Kidney epithelial cell (primary cell): ENCODE data around the gene CACNA1A. TPM values are rescaled to one million over a fixed set of nuclear protein-coding genes. Genes with fewer than 3 reads are reported as not detected.

Experiments used
- DNase-seq: peaks from one replicate; pipeline ENCODE4 v3.0.0-alpha.2; 2010; ENCODE audit warnings: low read depth
- H3K27me3 ChIP-seq: 2 replicates; pipeline ENCODE4 v1.6.0; 2011; ENCODE audit warnings: low read length; ENCODE audit not compliant: control insufficient read depth, insufficient read depth
- H3K36me3 ChIP-seq: 2 replicates; pipeline ENCODE4 v1.5.1; 2011; ENCODE audit warnings: low read length; ENCODE audit not compliant: control insufficient read depth, insufficient read depth
- H3K4me3 ChIP-seq: 2 replicates; pipeline ENCODE4 v1.5.1; 2011; ENCODE audit warnings: low read depth, mild to moderate bottlenecking, control low read depth, low read length
- total RNA-seq: library from RNA; depleted of rRNA; stranded (reverse); fragments of >200 nt; gene quantifications from 2 replicates; pipeline ENCODE4 v1.2.3, GENCODE V29; 2015
- TF ChIP-seq, protein P1 (sequence below): IDR thresholded peaks from 2 replicates; pipeline ENCODE4 v1.5.1; 2011; ENCODE audit warnings: mild to moderate bottlenecking, moderate library complexity, low read length, control low read depth, inconsistent platforms; ENCODE audit not compliant: insufficient read depth, poor library complexity, severe bottlenecking

The CACNA1A gene
- total RNA-seq, 1 donor from 2014 or later = 0.29 TPM

DNA sequence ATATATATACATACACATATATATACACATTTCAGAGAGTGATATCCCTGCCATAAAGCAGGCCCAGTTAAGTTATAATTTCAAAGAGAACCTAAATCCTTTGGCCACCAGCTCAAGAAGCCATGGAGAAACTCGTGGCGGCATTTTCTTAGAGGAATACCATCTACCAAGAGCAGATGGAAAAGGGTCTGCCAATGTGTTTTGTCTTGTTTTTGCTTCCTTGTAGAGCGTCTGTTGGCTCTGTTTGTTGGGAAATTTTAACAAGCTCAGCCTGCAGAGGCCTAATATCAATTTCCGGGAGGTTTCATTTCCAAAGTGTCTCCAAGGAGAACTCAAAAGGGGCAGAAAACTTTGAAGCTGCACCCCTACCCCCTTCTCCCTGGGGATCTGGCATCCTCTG lies 215.5 kb downstream of the CACNA1A start:
- TF ChIP-seq, protein P1, sequence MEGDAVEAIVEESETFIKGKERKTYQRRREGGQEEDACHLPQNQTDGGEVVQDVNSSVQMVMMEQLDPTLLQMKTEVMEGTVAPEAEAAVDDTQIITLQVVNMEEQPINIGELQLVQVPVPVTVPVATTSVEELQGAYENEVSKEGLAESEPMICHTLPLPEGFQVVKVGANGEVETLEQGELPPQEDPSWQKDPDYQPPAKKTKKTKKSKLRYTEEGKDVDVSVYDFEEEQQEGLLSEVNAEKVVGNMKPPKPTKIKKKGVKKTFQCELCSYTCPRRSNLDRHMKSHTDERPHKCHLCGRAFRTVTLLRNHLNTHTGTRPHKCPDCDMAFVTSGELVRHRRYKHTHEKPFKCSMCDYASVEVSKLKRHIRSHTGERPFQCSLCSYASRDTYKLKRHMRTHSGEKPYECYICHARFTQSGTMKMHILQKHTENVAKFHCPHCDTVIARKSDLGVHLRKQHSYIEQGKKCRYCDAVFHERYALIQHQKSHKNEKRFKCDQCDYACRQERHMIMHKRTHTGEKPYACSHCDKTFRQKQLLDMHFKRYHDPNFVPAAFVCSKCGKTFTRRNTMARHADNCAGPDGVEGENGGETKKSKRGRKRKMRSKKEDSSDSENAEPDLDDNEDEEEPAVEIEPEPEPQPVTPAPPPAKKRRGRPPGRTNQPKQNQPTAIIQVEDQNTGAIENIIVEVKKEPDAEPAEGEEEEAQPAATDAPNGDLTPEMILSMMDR = no peak

DNA sequence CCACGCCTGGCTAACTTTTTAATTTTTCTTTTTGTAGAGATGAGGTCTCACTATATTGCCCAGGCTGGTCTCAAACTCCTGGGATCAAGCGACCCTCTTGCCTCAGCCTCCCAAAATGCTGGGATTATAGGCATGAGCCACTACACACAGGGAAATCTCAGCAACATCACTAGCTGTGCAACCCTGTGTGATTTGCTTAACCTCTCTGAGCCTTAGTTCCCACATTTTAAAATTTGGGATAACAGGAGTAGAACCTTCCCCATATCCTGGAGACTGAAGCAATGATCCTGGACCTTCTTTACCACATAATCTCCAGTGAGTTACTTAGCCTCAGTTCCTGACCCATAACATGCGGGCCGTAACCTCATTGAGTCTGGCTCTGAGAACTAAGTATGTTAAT lies 217.0 kb downstream of the CACNA1A start:
- TF ChIP-seq, protein P1 = no peak
- no peak for DNase-seq
- Histone ChIP-seq H3K4me3 (no peak overlapping the region), H3K36me3 (no peaks in the 10 kb centered on the region), H3K27me3 (no peaks in the 10 kb centered on the region)

More for the DNA sequence above, 215.5 kb downstream of the CACNA1A start:
- no peaks in the 10 kb centered on the region for H3K27me3 ChIP-seq
- no peaks in the 10 kb centered on the region for H3K36me3 ChIP-seq
- no peak overlapping the region for H3K4me3 ChIP-seq
- DNase-seq = no peak

DNA sequence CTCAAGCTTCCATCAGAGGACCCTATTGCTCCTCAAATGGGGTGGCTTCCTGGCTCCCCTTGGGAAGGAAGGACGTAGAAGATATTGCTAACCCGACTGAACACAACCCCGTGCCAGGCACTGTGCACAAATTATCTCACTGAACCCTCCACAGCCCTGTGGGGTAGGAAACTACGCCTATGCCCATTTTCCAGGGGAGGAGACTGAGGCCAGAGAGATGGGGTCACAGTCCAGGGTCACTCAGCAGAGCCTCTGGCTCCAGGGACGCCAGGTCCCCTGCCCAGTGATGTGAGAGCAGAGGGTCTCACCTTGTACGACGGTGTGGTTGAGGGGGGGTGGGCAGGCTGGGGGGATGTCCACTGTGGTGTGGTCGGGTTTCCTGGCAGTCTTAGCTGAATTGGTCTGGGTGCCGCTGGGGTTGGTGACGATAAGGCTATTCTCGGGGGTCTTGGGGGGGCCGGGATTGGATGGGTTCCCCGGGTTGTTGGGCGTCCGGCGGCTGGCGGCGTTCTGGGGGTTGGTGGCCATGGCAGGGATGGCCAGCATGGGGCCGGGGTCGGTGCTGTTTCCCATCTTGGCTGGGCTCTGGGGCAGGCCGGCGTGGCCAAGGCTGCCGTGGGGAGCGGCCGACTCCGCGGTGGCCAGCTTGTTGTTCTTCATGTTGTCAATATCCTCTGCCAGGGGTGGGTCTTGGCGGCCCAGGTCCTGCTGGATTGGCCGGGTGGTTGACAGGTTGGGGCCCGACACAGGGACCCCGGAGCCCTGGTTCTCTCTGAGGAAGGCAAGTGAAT lies 219.9 kb downstream of the CACNA1A start:
- DNase-seq = no peak
- Histone ChIP-seq H3K27me3 (peaks cover 8% of the 10 kb centered on the region), H3K4me3 (no peak overlapping the region), H3K36me3 (no peaks in the 10 kb centered on the region)
- TF ChIP-seq, protein P1 = no peak

DNA sequence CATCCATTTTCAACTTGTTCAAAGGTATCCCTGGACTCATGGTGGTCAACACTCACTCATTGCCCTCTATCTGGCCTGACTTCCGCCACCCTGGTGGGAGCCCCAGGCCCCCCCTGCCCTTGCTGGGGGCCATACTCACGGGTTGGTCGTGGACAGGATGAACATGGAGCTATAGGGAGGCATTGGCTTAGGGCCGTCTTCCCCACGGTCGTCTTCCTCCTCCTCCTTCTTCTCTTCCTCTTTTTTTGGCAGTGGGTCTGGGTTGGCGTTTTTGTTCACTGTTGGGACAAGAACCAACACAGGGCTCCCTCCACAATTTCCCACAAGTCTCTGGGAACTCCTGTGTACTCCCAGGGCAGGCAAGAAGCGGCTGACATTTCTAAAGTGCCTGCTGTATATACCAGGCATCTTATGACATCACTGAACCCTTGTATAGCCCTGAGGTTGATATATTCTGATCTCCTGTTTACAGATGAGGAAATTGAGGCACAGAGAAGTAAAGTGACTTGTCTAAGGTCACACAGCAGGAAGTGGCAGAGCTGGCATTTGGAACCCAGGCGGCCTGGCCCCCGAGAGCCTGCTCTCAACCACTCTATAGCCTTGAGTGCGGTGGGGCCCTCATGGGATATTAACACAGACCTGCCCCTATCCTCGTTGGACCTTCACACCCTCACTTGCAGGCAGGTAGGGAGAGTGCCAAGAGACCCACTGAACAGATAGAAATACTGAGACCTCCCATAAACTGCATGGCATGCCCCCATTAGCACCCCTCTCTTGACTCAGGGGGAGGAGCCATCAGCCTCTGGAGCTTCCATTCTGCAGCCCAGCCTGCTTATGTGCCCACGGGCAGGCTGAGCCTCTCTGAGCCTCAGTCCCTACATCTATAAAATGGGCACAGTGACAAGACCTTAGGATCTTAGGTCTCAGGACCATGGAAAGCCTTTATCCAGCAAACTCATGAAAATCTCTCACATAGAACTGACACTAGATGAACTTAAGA lies 221.1 kb downstream of the CACNA1A start:
- Histone ChIP-seq H3K27me3 (peaks cover 8% of the 10 kb centered on the region), H3K4me3 (no peak overlapping the region), H3K36me3 (no peaks in the 10 kb centered on the region)
- no peak for DNase-seq
- TF ChIP-seq, protein P1 = no peak

DNA sequence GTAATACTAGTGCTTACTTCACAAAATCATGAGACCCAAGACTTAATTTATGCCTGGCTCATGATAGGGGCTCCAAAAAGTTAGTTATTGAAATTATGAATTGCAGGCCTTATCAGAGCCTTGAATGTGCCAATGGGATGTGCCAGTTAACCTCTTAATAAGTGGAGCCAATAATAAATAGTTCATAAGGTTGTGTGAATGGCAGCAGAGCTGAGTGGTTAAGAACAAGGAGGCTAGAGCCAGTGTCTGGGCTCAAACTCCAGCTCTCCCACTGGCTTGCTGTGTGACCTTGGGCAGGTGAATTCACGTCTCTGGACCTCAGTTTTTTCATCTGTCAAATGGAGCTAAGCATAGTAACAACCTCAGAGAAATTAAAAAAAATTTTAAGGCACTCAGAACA lies 222.4 kb downstream of the CACNA1A start:
- Histone ChIP-seq H3K27me3 (peaks cover 8% of the 10 kb centered on the region), H3K36me3 (no peaks in the 10 kb centered on the region), H3K4me3 (no peak overlapping the region)
- no peak for DNase-seq
- TF ChIP-seq, protein P1 = no peak
